NCI-H345 treated with DMSO at 0.1 percent for 48 hours (cell line): ENCODE measurements around the gene TIMM8B.
"Not testable (repeated sequence)": the region's sequence is repeated elsewhere in the genome, so short reads cannot be mapped to it uniquely, and the experiment has no call there.

Experiments
- DNase-seq: peaks from one replicate; lab custom pipeline; 2025; ENCODE audit not compliant: unreplicated experiment; lab: John Stamatoyannopoulos, UW

The TIMM8B gene

DNA sequence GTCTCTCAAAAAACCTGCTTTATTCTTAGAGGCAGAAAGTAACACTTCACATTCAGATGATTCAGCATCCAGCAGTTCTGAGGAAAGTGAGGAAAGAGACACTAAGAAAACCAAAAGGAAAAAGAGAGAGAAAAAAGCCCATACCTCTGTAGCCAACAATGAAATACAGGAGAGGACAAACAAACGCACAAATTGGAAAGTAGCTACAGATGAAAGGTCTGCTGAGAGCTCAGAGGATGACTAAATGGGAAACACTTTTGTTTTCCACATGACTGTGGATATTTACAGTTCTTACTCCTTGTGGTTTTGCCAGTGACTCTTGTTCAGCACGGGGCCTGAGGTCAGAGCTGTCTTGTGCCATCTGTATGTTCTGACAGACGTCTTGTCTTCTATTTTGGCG, 3.8 kb downstream of the TIMM8B start:
- no peak for DNase-seq

DNA sequence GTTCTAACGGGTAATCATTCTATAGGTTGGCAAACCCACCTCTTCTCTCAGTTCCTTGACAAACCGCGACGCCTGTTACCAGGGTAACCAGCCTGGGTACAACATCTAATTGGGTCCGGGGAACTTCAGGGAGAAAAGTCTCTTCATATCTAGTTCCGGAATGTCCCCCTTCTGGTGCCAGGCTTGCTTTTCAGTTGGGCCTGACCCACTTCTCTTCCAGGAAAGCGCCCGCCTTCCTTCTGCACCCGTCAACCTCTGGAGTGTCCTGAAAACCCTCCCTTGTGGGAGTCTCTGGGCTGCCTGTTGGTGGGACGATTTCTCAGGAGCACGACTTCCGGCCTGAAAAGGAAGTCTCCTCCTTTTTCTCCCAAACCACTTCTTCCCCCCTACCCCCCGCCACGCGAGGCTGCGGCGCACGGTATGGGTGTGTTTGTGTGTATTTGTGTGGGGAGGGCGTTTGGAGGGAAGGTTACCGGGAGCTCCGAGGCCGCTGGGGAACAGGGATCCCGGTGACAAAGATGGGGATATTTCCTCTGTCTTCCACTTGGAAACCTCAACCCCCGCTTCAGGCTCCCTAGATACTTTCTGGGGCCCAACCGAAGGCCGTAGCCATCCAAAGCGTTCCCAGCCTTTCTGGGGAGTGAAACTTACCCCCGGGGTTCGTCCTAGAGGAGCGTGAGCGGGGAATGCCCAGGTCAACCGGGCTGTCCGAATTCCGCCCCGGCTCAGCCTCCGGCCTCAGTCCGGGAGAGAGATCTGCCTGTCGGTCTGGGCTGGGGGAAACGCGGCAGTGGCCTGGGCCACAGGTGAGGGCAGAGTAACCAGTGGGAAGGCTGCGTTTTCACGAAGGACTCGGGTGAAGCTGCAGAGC, 12.4 kb downstream of the TIMM8B start, which contains the start of the genes NKAPD1 and PIH1D2:
TSS of gene NKAPD1 (plus strand) at position 359 of the 871 bp plus-strand sequence. CDS start 1,276 bp downstream, outside the sequence.
TSS of gene PIH1D2 (minus strand) at position 77 of the 871 bp plus-strand sequence. CDS start 843 bp downstream, outside the sequence.
- DNase-seq: peak; percentile 93

DNA sequence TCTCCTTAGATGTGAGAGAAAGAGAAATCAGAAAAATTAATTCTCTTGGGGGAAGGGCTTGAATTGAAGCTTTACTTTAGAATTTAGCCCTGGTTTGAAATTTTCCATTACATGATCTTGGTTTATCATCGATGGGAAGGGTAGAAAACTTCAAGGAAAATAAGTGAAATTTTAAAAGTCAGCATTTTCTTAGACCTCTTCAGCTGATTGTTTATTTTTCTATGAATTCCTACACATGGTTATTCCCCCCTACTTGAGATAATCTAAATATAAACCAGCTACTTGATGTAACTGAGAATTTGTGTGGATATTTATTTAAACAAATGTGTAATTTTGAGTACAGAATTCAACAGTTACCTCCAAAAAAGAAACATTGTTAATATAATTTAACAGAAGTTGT, 23.6 kb downstream of the TIMM8B start:
- no peak for DNase-seq

DNA sequence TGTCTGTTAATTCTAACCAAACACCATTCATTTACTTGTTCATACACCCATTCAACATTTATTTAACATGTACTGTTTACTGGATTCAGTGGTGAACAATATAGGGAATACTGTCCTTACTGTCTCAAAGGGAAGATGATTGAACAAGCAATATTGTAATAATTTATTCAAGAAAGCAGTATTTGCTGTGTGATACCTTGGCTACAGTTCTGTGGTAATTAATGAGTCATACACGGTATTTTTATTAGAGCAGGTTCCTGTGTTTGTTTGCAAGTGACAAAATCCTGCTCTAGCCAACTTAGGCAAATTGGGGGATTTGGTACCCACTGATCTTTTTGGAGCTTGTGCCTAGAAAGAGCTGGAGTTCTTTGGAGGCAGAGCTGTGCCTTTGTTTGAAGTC, 28.5 kb downstream of the TIMM8B start:
- no peak for DNase-seq

GRCh38 chr11:112057170-112057569, 29.4 kb downstream of the TIMM8B start:
- no peak for DNase-seq

DNA sequence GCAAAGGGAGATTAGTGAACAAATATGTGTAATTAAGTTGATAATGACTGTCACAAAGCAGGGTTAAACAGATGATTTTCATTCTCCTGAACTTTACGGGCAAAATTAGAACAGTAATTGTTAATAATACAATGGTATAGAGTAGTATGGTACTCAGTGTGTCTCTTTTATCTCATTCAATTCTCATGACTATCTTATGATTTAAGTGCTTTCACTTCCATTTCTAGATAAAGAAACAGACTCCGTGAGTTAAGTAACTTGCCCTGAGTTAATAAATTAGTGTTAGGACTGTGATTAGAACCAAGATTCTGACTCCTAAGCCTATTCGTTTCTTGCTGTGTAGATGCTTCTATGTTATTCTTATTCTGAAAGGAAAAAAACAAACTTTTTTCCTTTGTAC, 34.8 kb downstream of the TIMM8B start:
- no peak for DNase-seq

DNA sequence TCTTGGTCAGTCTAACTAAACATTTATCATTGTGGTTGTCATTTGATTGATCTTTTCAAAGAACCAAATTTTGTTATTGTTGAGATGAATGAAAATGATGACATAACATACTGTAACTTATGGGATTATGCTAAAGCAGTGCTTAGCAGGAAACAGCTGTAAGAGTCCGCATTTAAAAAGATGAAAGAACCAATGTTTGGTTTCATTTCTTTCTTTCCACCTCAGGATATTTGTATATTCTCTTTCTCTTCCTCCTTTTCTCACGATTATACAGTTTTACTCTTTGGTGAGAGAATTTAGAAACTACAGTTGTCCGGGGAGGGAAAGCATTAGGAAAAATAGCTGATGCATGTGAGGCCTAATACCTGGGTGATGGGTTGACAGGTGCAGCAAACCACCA, 35.8 kb downstream of the TIMM8B start:
- DNase-seq: no peak

GRCh38 chr11:112049777-112050176, 36.8 kb downstream of the TIMM8B start:
- DNase-seq: no peak

- not testable (repeated sequence) for DNase-seq
Measured at GRCh38 chr11:112048256-112048655, 38.3 kb downstream of the TIMM8B start.

- DNase-seq: not testable (repeated sequence)
Measured at GRCh38 chr11:112046647-112047046, 39.9 kb downstream of the TIMM8B start.

GRCh38 chr11:112044961-112045360, 41.6 kb downstream of the TIMM8B start:
- DNase-seq: no peak

DNA sequence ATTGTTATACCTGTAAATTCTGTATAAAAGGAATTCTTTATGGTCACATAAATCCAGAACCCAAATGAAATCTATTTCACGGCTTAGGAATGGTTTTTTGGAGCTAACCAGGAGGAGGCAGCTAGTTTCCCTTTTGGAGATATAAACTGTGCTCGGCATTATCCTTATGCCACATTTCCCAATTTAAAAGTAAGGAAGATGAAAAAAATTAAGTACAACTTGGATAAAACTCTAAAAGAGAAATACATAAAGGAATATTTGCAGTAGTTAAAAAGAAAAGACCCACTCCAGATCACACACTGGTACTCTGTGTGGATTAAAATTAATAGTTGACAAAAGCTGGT, 43.6 kb downstream of the TIMM8B start:
- DNase-seq: no peak

DNA sequence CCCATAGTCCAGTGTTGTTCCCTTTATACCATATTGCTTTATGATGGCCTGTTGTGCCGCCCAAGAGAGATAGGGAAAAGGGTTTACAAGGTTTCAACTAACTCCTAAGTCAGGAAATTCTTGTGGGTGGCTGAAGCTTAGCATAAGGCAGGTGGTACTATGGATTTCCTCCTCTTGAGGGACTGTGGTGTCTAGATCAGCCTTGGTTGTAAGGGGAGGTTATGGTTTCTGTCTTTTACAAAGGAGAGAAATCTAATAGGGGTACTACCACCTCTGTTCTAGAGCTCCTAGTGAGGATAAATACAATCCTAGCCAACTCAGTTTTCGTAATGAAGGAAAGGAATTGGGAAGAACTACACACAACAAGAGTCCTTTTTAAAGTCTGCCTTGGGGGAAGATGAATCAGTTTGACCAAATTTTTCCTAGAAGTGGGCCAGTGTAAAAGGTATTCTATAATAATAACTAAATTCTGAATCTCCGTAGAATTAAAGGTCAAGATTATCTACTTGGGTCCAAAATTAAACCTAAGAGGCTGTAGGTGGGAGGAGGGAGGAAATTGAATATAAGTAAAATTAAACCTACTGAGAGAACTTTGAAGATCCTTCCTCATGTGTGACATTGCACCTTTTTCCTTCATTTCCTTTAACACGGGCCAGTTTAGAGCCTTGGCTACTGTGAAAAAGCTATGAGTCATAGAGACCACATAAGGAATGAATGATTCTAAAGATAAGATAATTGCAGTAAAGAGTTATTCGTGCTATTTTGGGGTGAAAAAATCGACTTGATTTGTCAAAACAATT, 44.2 kb downstream of the TIMM8B start:
- no peak for DNase-seq

DNA sequence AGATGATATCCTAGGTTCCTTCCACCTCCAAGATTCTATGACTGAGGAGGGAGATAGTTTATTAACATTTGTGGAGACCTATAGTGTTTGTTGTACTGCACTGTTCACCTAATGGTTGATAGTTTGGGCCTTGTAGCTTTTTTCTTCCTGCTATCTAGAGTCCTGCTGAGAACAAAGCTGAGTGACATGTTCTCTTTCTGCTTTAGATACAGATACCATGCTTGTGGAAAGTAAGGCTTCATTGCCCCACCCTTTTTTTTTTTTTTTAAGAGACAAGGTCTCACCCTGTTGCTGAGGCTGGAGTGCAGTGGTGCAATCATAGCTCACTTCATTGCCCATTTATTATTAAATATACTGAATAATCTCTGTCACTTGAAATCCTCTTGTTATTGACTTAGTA, 49.0 kb downstream of the TIMM8B start:
- no peak for DNase-seq
